Measurements from ENCODE around the gene UTP11.
"Not testable (repeated sequence)": the region's sequence is repeated elsewhere in the genome, so short reads cannot be mapped to it uniquely, and the experiment has no call there.

UTP11 gene

GRCh38 chr1:38012363-38013226, at the start of gene UTP11:
Gene UTP11, plus strand, starts transcription at chr1:38012734. Its CDS starts 69 bp downstream, at chr1:38012803.
- Histone ChIP-seq H3K4me1 (ENCODE audit: insufficient read depth, low read length) (peaks cover 40% of the 10 kb centered on the region), H3K27ac (ENCODE audit: low read depth, low read length) (peak within 1 kb of the TSS; percentile 97), H3K4me3 (ENCODE audit: low read depth in 1 of 2, low read length in 2 of 2) (peak within 1 kb of the TSS; percentile 82 to 92), H3K9me3 (ENCODE audit: low read length) (no peaks in the 10 kb centered on the region), H3K27me3 (ENCODE audit: control insufficient read depth in 1 of 2, insufficient read depth in 2 of 2, low read length in 2 of 2) (no peaks in the 10 kb centered on the region), H3K36me3 (ENCODE audit: insufficient read depth, low read length) (peaks cover 18% of the 10 kb centered on the region), H3K9ac (ENCODE audit: low read length) (peak within 1 kb of the TSS; percentile 98)

GRCh38 chr1:37964106-37964505, 48.4 kb upstream of the UTP11 start:
- H3K4me1 ChIP-seq (ENCODE audit: insufficient read depth, low read length); H3K27ac ChIP-seq (ENCODE audit: low read depth, low read length); H3K9ac ChIP-seq (ENCODE audit: low read length); H3K27me3 ChIP-seq (ENCODE audit: control insufficient read depth in 1 of 2, insufficient read depth in 2 of 2, low read length in 2 of 2); H3K9me3 ChIP-seq (ENCODE audit: low read length); H3K4me3 ChIP-seq (ENCODE audit: low read depth in 1 of 2, low read length in 2 of 2): not testable (repeated sequence)
- H3K36me3 ChIP-seq (ENCODE audit: insufficient read depth, low read length) = peaks cover 40% of the 10 kb centered on the region

- Histone ChIP-seq H3K4me1 (ENCODE audit: insufficient read depth, low read length) (no peaks in the 10 kb centered on the region), H3K27ac (ENCODE audit: low read depth, low read length) (no peak overlapping the region), H3K27me3 (ENCODE audit: control insufficient read depth in 1 of 2, insufficient read depth in 2 of 2, low read length in 2 of 2) (no peaks in the 10 kb centered on the region), H3K4me3 (ENCODE audit: low read depth in 1 of 2, low read length in 2 of 2) (no peak overlapping the region), H3K36me3 (ENCODE audit: insufficient read depth, low read length) (peaks cover 36% of the 10 kb centered on the region), H3K9me3 (ENCODE audit: low read length) (no peaks in the 10 kb centered on the region), H3K9ac (ENCODE audit: low read length) (no peak overlapping the region)
These were observed 47.2 kb upstream of the UTP11 start for GRCh38 chr1:37965301-37965700.

- H3K4me1 ChIP-seq (ENCODE audit: insufficient read depth, low read length); H3K27ac ChIP-seq (ENCODE audit: low read depth, low read length); H3K9ac ChIP-seq (ENCODE audit: low read length); H3K4me3 ChIP-seq (ENCODE audit: low read depth in 1 of 2, low read length in 2 of 2); H3K9me3 ChIP-seq (ENCODE audit: low read length); H3K27me3 ChIP-seq (ENCODE audit: control insufficient read depth in 1 of 2, insufficient read depth in 2 of 2, low read length in 2 of 2): not testable (repeated sequence)
- H3K36me3 ChIP-seq (ENCODE audit: insufficient read depth, low read length) = peaks cover 47% of the 10 kb centered on the region
These were observed 38.9 kb upstream of the UTP11 start for GRCh38 chr1:37973684-37974083.

- peaks cover 47% of the 10 kb centered on the region for H3K36me3 ChIP-seq (ENCODE audit: insufficient read depth, low read length)
These were observed 38.0 kb upstream of the UTP11 start for GRCh38 chr1:37974567-37974966.

GRCh38 chr1:37975083-37975482, 37.5 kb upstream of the UTP11 start:
- not testable (repeated sequence) for H3K27ac ChIP-seq (ENCODE audit: low read depth, low read length); H3K27me3 ChIP-seq (ENCODE audit: control insufficient read depth in 1 of 2, insufficient read depth in 2 of 2, low read length in 2 of 2); H3K9me3 ChIP-seq (ENCODE audit: low read length); H3K4me3 ChIP-seq (ENCODE audit: low read depth in 1 of 2, low read length in 2 of 2); H3K9ac ChIP-seq (ENCODE audit: low read length); H3K4me1 ChIP-seq (ENCODE audit: insufficient read depth, low read length)
- peaks cover 49% of the 10 kb centered on the region for H3K36me3 ChIP-seq (ENCODE audit: insufficient read depth, low read length)

More at GRCh38 chr1:37974567-37974966, 38.0 kb upstream of the UTP11 start:
- H3K4me3 ChIP-seq (ENCODE audit: low read depth in 1 of 2, low read length in 2 of 2) = no peak overlapping the region
- H3K9ac ChIP-seq (ENCODE audit: low read length) = no peak overlapping the region
- no peaks in the 10 kb centered on the region for H3K27me3 ChIP-seq (ENCODE audit: control insufficient read depth in 1 of 2, insufficient read depth in 2 of 2, low read length in 2 of 2)
- H3K4me1 ChIP-seq (ENCODE audit: insufficient read depth, low read length) = no peaks in the 10 kb centered on the region
- no peaks in the 10 kb centered on the region for H3K9me3 ChIP-seq (ENCODE audit: low read length)
- no peak overlapping the region for H3K27ac ChIP-seq (ENCODE audit: low read depth, low read length)

- no peaks in the 10 kb centered on the region for H3K27me3 ChIP-seq (ENCODE audit: control insufficient read depth in 1 of 2, insufficient read depth in 2 of 2, low read length in 2 of 2)
- peaks cover 74% of the 10 kb centered on the region for H3K36me3 ChIP-seq (ENCODE audit: insufficient read depth, low read length)
- H3K9me3 ChIP-seq (ENCODE audit: low read length) = no peaks in the 10 kb centered on the region
- H3K27ac ChIP-seq (ENCODE audit: low read depth, low read length) = no peak overlapping the region
- H3K9ac ChIP-seq (ENCODE audit: low read length) = no peak overlapping the region
- H3K4me1 ChIP-seq (ENCODE audit: insufficient read depth, low read length) = no peaks in the 10 kb centered on the region
- no peak overlapping the region for H3K4me3 ChIP-seq (ENCODE audit: low read depth in 1 of 2, low read length in 2 of 2)
These were observed 34.0 kb upstream of the UTP11 start for GRCh38 chr1:37978541-37978940.

- no peak overlapping the region for H3K27ac ChIP-seq (ENCODE audit: low read depth, low read length)
These were observed 29.0 kb upstream of the UTP11 start for GRCh38 chr1:37983546-37983945.

GRCh38 chr1:37987679-37988078, 24.9 kb upstream of the UTP11 start:
- Histone ChIP-seq H3K9me3 (ENCODE audit: low read length) (no peaks in the 10 kb centered on the region), H3K4me3 (ENCODE audit: low read depth in 1 of 2, low read length in 2 of 2) (no peak overlapping the region), H3K4me1 (ENCODE audit: insufficient read depth, low read length) (peaks cover 11% of the 10 kb centered on the region), H3K27ac (ENCODE audit: low read depth, low read length) (no peak overlapping the region), H3K27me3 (ENCODE audit: control insufficient read depth in 1 of 2, insufficient read depth in 2 of 2, low read length in 2 of 2) (no peaks in the 10 kb centered on the region), H3K9ac (ENCODE audit: low read length) (no peak overlapping the region), H3K36me3 (ENCODE audit: insufficient read depth, low read length) (peaks cover 35% of the 10 kb centered on the region)

More at GRCh38 chr1:37983546-37983945, 29.0 kb upstream of the UTP11 start:
- Histone ChIP-seq H3K9me3 (ENCODE audit: low read length) (no peaks in the 10 kb centered on the region), H3K4me1 (ENCODE audit: insufficient read depth, low read length) (peaks cover 6% of the 10 kb centered on the region), H3K36me3 (ENCODE audit: insufficient read depth, low read length) (peaks cover 75% of the 10 kb centered on the region), H3K27me3 (ENCODE audit: control insufficient read depth in 1 of 2, insufficient read depth in 2 of 2, low read length in 2 of 2) (no peaks in the 10 kb centered on the region), H3K9ac (ENCODE audit: low read length) (no peak overlapping the region), H3K4me3 (ENCODE audit: low read depth in 1 of 2, low read length in 2 of 2) (no peak overlapping the region)

GRCh38 chr1:37989361-37989930, 23.1 kb upstream of the UTP11 start:
- Histone ChIP-seq H3K4me1 (ENCODE audit: insufficient read depth, low read length) (peaks cover 11% of the 10 kb centered on the region), H3K36me3 (ENCODE audit: insufficient read depth, low read length) (peaks cover 28% of the 10 kb centered on the region), H3K27ac (ENCODE audit: low read depth, low read length) (peak overlapping the region; percentile 67), H3K9me3 (ENCODE audit: low read length) (no peaks in the 10 kb centered on the region), H3K27me3 (ENCODE audit: control insufficient read depth in 1 of 2, insufficient read depth in 2 of 2, low read length in 2 of 2) (no peaks in the 10 kb centered on the region), H3K4me3 (ENCODE audit: low read depth in 1 of 2, low read length in 2 of 2) (peak overlapping the region; percentile 89 to 93), H3K9ac (ENCODE audit: low read length) (peak overlapping the region; percentile 85)

- Histone ChIP-seq H3K9ac (ENCODE audit: low read length) (peak overlapping the region; percentile 49), H3K36me3 (ENCODE audit: insufficient read depth, low read length) (peaks cover 21% of the 10 kb centered on the region), H3K4me1 (ENCODE audit: insufficient read depth, low read length) (peaks cover 39% of the 10 kb centered on the region), H3K4me3 (ENCODE audit: low read depth in 1 of 2, low read length in 2 of 2) (peak overlapping the region; percentile 9 to 57), H3K27ac (ENCODE audit: low read depth, low read length) (peak overlapping the region; percentile 89), H3K9me3 (ENCODE audit: low read length) (no peaks in the 10 kb centered on the region), H3K27me3 (ENCODE audit: control insufficient read depth in 1 of 2, insufficient read depth in 2 of 2, low read length in 2 of 2) (no peaks in the 10 kb centered on the region)
These were observed 17.5 kb upstream of the UTP11 start for GRCh38 chr1:37994886-37995566.
